Spleen (tissue), 11 donors: Measurements from ENCODE around the gene OR10G6. TPM values are rescaled to one million over a fixed set of nuclear protein-coding genes. Genes with fewer than 3 reads are reported as not detected.

Source experiments
- DNase-seq: peaks from one replicate; pipeline ENCODE4 v3.0.0-alpha.2; 2020
- H3K27ac ChIP-seq, 8 donors: fragments of 200-600 bp; sonication (generic) in 7 of 8; 1 replicate in 4 of 8; 2 replicates in 4 of 8; pipeline versions ENCODE4 v1.5.0 to v1.8.0; 2016 to 2021; ENCODE audit warnings: inconsistent platforms in 4 of 8, mild to moderate bottlenecking in 4 of 8, moderate library complexity in 1 of 8
- H3K27me3 ChIP-seq, 7 donors: fragments of 200-600 bp; sonication (generic) in 6 of 7; replicated peaks in 1 of 7; 1 replicate in 4 of 7; 2 replicates in 3 of 7; pipeline versions ENCODE4 v1.5.0 to v1.8.0; 2016 to 2021; ENCODE audit warnings: inconsistent platforms in 3 of 7, mild to moderate bottlenecking in 1 of 7
- H3K36me3 ChIP-seq, 6 donors: fragments of 200-600 bp; sonication (generic) in 5 of 6; 1 replicate in 4 of 6; 2 replicates in 2 of 6; pipeline versions ENCODE4 v1.5.0 to v1.8.0; 2016 to 2021; ENCODE audit warnings: inconsistent platforms in 2 of 6
- H3K4me1 ChIP-seq, 6 donors: fragments of 200-600 bp; sonication (generic) in 5 of 6; 1 replicate in 3 of 6; 2 replicates in 3 of 6; pipeline versions ENCODE4 v1.5.0 to v1.8.0; 2016 to 2021; ENCODE audit warnings: inconsistent platforms in 3 of 6
- H3K4me3 ChIP-seq, 8 donors: fragments of 200-600 bp; sonication (generic) in 7 of 8; 1 replicate in 4 of 8; 2 replicates in 4 of 8; pipeline versions ENCODE4 v1.5.0 to v1.8.0; 2016 to 2021; ENCODE audit warnings: inconsistent platforms in 4 of 8, mild to moderate bottlenecking in 4 of 8, moderate library complexity in 2 of 8
- H3K9me3 ChIP-seq, 8 donors: fragments of 200-600 bp; sonication (generic) in 7 of 8; 1 replicate in 4 of 8; 2 replicates in 4 of 8; pipeline versions ENCODE4 v1.5.0 to v1.8.0; 2016 to 2021; ENCODE audit warnings: inconsistent platforms in 4 of 8
- CTCF ChIP-seq, 11 experiments: fragments of 200-600 bp in 7 of 11; fragments of 450-650 bp in 4 of 11; sonication (generic) in 4 of 11; IDR thresholded peaks in 8 of 11; conservative IDR thresholded peaks in 3 of 11; 1 replicate in 7 of 11; 2 replicates in 4 of 11; pipeline versions ENCODE4 v1.4.0 to v1.8.0; 2016 to 2021; ENCODE audit warnings: antibody characterized with exemption in 11 of 11, inconsistent platforms in 4 of 11, mild to moderate bottlenecking in 1 of 11
- POLR2A ChIP-seq, 3 donors: fragments of 450-650 bp; IDR thresholded peaks; one replicate each; pipeline ENCODE4 v1.5.1; 2017; ENCODE audit warnings: antibody characterized with exemption in 3 of 3, mild to moderate bottlenecking in 1 of 3
- POLR2AphosphoS5 ChIP-seq, 3 donors: sonication (generic); formaldehyde crosslinking; IDR thresholded peaks; one replicate each; pipeline ENCODE4 v1.5.1; 2017; ENCODE audit warnings: antibody characterized with exemption in 3 of 3
- WGBS, 5 donors: extraction: QIAGEN DNeasy Blood & Tissue Kit in 3 of 5; methylation state at CpG; one replicate each; pipeline versions ENCODE4 v1.1.5 to v1.1.7; 2013 to 2018; 5-methylcytosine and 5-hydroxymethylcytosine counted together
- intact Hi-C: fragments of 100-400 bp; cut with DNase I; formaldehyde crosslinking; loops from one replicate; pipeline ENCODE4 v1.15.0; 2023; ENCODE audit warnings: low total_unique reads
- polyA plus RNA-seq, 3 donors: library from polyadenylated mRNA; stranded (reverse); fragments of 200-250 nt; gene quantifications; one replicate each; pipeline ENCODE4 v1.2.1, GENCODE V29; 2013
- total RNA-seq, 7 donors: library from RNA; depleted of rRNA in 3 of 7; stranded (reverse); fragments of >200 nt in 3 of 7; fragmentation: NEBNext Ultra II Directional in 4 of 7; extraction: Animal tissue kit (Norgen Biotek cat#: 25700) in 4 of 7; gene quantifications; one replicate each; pipeline versions ENCODE4 v1.1.0 to v1.2.1, GENCODE V29; 2016 to 2021
- donor health status: healthy with polysubstance abuse.
- donor health status: DM: no; HTN: no; CAD: no; lungs with moderate emphysema.
- donor health status: DM: no; HTN: no; CAD: no.
- donor health status: Bipolar disorder and iron deficiency.
- donor health status: healthy.
- donor health status: DM: no; HTN: no; CAD: no.
- donor health status: DM: yes; HTN: yes; CAD: no.

The OR10G6 gene
- total and polyA plus RNA-seq, 10 donors, result not detected

- no peak overlapping the region for H3K27ac ChIP-seq
- H3K4me1 ChIP-seq, result no peaks in the 10 kb centered on the region
- no peak for TF ChIP-seq POLR2A (IDR thresholded peaks at IDR 0.05)
- TF ChIP-seq POLR2AphosphoS5 (IDR thresholded peaks at IDR 0.05), result no peak
- TF ChIP-seq CTCF (IDR thresholded peaks at IDR 0.05 in 8 of 11, conservative IDR thresholded peaks at IDR 0.05 in 3 of 11), result no peak
- H3K4me3 ChIP-seq, result no peak overlapping the region
- H3K27me3 ChIP-seq, result peaks cover 0 to 5% (median 0%) of the 10 kb centered on the region in 7 donors
- WGBS, 5 donors, result 69 to 100% (median 85%) methylated on average over 1 of the region's 1 CpG
- H3K9me3 ChIP-seq, result no peaks in the 10 kb centered on the region
- no peak for DNase-seq
- H3K36me3 ChIP-seq, result no peaks in the 10 kb centered on the region
- intact Hi-C loops, result no loop called here
Measured at GRCh38 chr11:123945132-123945531, 49.8 kb downstream of the OR10G6 start.

Other genes with a start within 250 kb of the OR10G6 start
- gene OR6X1, start 240.6 kb downstream of the OR10G6 start, total RNA-seq, result not detected
- gene OR6X1, start 240.6 kb downstream of the OR10G6 start, polyA plus RNA-seq, result not detected
- gene OR6M1, start 188.8 kb downstream of the OR10G6 start, total RNA-seq, result not detected
- gene OR6M1, start 188.8 kb downstream of the OR10G6 start, polyA plus RNA-seq, result not detected
- not detected for gene TMEM225, start 109.5 kb downstream of the OR10G6 start, total RNA-seq
- gene TMEM225, start 109.5 kb downstream of the OR10G6 start, polyA plus RNA-seq, result not detected
- gene OR8D4, start 93.0 kb downstream of the OR10G6 start, total RNA-seq, result not detected
- gene OR8D4, start 93.0 kb downstream of the OR10G6 start, polyA plus RNA-seq, result not detected
- gene OR4D5, start 55.5 kb downstream of the OR10G6 start, total RNA-seq, result not detected
- not detected for gene OR4D5, start 55.5 kb downstream of the OR10G6 start, polyA plus RNA-seq
- gene OR6T1, start 51.3 kb downstream of the OR10G6 start, total RNA-seq, result not detected
- gene OR6T1, start 51.3 kb downstream of the OR10G6 start, polyA plus RNA-seq, result not detected
- not detected for gene OR10S1, start 17.4 kb downstream of the OR10G6 start, total RNA-seq
- gene OR10S1, start 17.4 kb downstream of the OR10G6 start, polyA plus RNA-seq, result not detected
- gene OR10G4, start 17.8 kb upstream of the OR10G6 start, total RNA-seq, result not detected
- not detected for gene OR10G4, start 17.8 kb upstream of the OR10G6 start, polyA plus RNA-seq
- gene OR10G9, start 27.9 kb upstream of the OR10G6 start, total RNA-seq, result not detected
- gene OR10G9, start 27.9 kb upstream of the OR10G6 start, polyA plus RNA-seq, result not detected
- not detected for gene OR10G8, start 31.6 kb upstream of the OR10G6 start, total RNA-seq
- gene OR10G8, start 31.6 kb upstream of the OR10G6 start, polyA plus RNA-seq, result not detected
- gene OR10G7, start 46.2 kb upstream of the OR10G6 start, total RNA-seq, result not detected
- not detected for gene OR10G7, start 46.2 kb upstream of the OR10G6 start, polyA plus RNA-seq
- gene VWA5A, start 120.3 kb upstream of the OR10G6 start, total RNA-seq, result 10 to 100 TPM; 11.4 to 15.4 (median 11.8) TPM
- gene VWA5A, start 120.3 kb upstream of the OR10G6 start, polyA plus RNA-seq, result 1 to 10 TPM; 6.7 to 8.2 (median 6.7) TPM
- gene OR10D3, start 188.2 kb upstream of the OR10G6 start, total RNA-seq, result not detected
- not detected for gene OR10D3, start 188.2 kb upstream of the OR10G6 start, polyA plus RNA-seq
- gene OR8G1, start 245.9 kb upstream of the OR10G6 start, total RNA-seq, result not detected
- gene OR8G1, start 245.9 kb upstream of the OR10G6 start, polyA plus RNA-seq, result not detected